IgD-negative memory B cell (primary cell): ENCODE data around the gene BRAP. TPM values are rescaled to one million over a fixed set of nuclear protein-coding genes. Genes with fewer than 3 reads are reported as not detected.
"Not testable (repeated sequence)": the region's sequence is repeated elsewhere in the genome, so short reads cannot be mapped to it uniquely, and the experiment has no call there.

Source experiments
- H3K27ac Mint-ChIP-seq, 3 donors: one replicate each; pipeline ENCODE4 v1.8.0; 2020 to 2022; ENCODE audit warnings: mild to moderate bottlenecking in 3 of 3, mixed read lengths in 3 of 3, moderate library complexity in 1 of 3
- H3K27me3 Mint-ChIP-seq: one replicate; pipeline ENCODE4 v1.8.0; 2021; ENCODE audit warnings: mixed read lengths
- H3K36me3 Mint-ChIP-seq: one replicate; pipeline ENCODE4 v1.8.0; 2020; ENCODE audit warnings: mild to moderate bottlenecking, mixed read lengths
- H3K4me1 Mint-ChIP-seq, 3 donors: one replicate each; pipeline ENCODE4 v1.8.0; 2020 to 2022; ENCODE audit warnings: mixed read lengths in 3 of 3, mild to moderate bottlenecking in 1 of 3
- H3K4me3 Mint-ChIP-seq, 4 donors: one replicate each; pipeline ENCODE4 v1.8.0; 2020 to 2022; ENCODE audit warnings: mild to moderate bottlenecking in 4 of 4, mixed read lengths in 4 of 4, moderate library complexity in 3 of 4
- H3K9me3 Mint-ChIP-seq, 3 donors: one replicate each; pipeline ENCODE4 v1.8.0; 2020 to 2021; ENCODE audit warnings: mixed read lengths in 3 of 3, mild to moderate bottlenecking in 1 of 3
- polyA plus RNA-seq: library from polyadenylated mRNA; unstranded; fragments of 300-500 nt; fragmentation: Illumina TruSeq; gene quantifications from one replicate; pipeline ENCODE4 v1.2.3, GENCODE V29; 2021

Gene BRAP, protein sequence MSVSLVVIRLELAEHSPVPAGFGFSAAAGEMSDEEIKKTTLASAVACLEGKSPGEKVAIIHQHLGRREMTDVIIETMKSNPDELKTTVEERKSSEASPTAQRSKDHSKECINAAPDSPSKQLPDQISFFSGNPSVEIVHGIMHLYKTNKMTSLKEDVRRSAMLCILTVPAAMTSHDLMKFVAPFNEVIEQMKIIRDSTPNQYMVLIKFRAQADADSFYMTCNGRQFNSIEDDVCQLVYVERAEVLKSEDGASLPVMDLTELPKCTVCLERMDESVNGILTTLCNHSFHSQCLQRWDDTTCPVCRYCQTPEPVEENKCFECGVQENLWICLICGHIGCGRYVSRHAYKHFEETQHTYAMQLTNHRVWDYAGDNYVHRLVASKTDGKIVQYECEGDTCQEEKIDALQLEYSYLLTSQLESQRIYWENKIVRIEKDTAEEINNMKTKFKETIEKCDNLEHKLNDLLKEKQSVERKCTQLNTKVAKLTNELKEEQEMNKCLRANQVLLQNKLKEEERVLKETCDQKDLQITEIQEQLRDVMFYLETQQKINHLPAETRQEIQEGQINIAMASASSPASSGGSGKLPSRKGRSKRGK
- 20.5 TPM for polyA plus RNA-seq

GRCh38 chr12:111685811-111686573, at the start of gene BRAP, which contains the start of gene ACAD10:
BRAP (minus strand) TSS chr12:111685956; CDS start chr12:111685792, 164 bp downstream.
ACAD10 (plus strand) TSS chr12:111686053; CDS start chr12:111692710, 6,657 bp downstream.
- H3K4me1 Mint-ChIP-seq, result peaks cover 19 to 33% (median 32%) of the 10 kb centered on the region in 3 donors
- peaks cover 2% of the 10 kb centered on the region for H3K27me3 Mint-ChIP-seq
- no peaks in the 10 kb centered on the region for H3K36me3 Mint-ChIP-seq
- H3K27ac Mint-ChIP-seq, result peak within 1 kb of the TSS; percentile 98
- no peaks in the 10 kb centered on the region for H3K9me3 Mint-ChIP-seq
- H3K4me3 Mint-ChIP-seq, result peak within 1 kb of the TSS; percentile 92 to 99 (median 95)

GRCh38 chr12:111733340-111733915, 47.7 kb upstream of the BRAP start:
- Mint-ChIP-seq H3K27ac (no peak overlapping the region), H3K36me3 (peaks cover 4% of the 10 kb centered on the region), H3K9me3 (no peaks in the 10 kb centered on the region)

GRCh38 chr12:111732786-111733185, 47.0 kb upstream of the BRAP start:
- Mint-ChIP-seq H3K27me3 (no peaks in the 10 kb centered on the region), H3K27ac (peak overlapping the region in 1 of 3 donors; percentile 92), H3K36me3 (peaks cover 4% of the 10 kb centered on the region), H3K9me3 (no peaks in the 10 kb centered on the region), H3K4me1 (peaks cover 6 to 10% (median 6%) of the 10 kb centered on the region in 3 donors), H3K4me3 (no peak overlapping the region)

More at GRCh38 chr12:111733340-111733915, 47.7 kb upstream of the BRAP start:
- peak overlapping the region in 1 of 4 donors; percentile 11 for H3K4me3 Mint-ChIP-seq
- no peaks in the 10 kb centered on the region for H3K27me3 Mint-ChIP-seq
- peaks cover 6 to 10% (median 6%) of the 10 kb centered on the region in 3 donors for H3K4me1 Mint-ChIP-seq

- Mint-ChIP-seq H3K4me3 (peak overlapping the region in 2 of 4 donors; percentile 58 to 81), H3K9me3 (no peaks in the 10 kb centered on the region), H3K4me1 (peaks cover 6 to 10% (median 6%) of the 10 kb centered on the region in 3 donors), H3K36me3 (peaks cover 2% of the 10 kb centered on the region), H3K27me3 (no peaks in the 10 kb centered on the region), H3K27ac (peak overlapping the region in 2 of 3 donors; percentile 41 to 93)
Measured at GRCh38 chr12:111730420-111730819, 44.7 kb upstream of the BRAP start.

DNA sequence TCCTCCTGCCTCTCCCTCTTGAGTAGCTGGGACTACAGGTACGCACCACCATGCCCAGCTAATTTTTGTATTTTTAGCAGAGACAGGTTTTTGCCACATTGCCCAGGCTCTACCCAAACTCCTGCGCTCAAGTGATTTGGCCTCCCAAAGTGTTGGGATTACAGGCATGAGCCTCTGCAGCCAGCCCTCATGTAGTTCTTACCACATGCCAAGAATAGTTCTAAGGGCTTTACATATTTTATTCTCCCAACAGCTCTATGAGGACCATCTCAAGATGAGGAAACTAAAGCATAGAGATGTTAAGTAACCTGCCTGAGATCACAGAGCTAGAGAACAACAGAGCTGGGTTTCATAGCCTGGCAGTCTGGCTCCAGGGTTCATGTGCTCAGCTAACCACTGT, 43.0 kb upstream of the BRAP start:
- Mint-ChIP-seq H3K27me3 (no peaks in the 10 kb centered on the region), H3K9me3 (no peaks in the 10 kb centered on the region), H3K36me3 (peaks cover 2% of the 10 kb centered on the region), H3K4me1 (peaks cover 6 to 10% (median 6%) of the 10 kb centered on the region in 3 donors), H3K4me3 (no peak overlapping the region), H3K27ac (no peak overlapping the region)

DNA sequence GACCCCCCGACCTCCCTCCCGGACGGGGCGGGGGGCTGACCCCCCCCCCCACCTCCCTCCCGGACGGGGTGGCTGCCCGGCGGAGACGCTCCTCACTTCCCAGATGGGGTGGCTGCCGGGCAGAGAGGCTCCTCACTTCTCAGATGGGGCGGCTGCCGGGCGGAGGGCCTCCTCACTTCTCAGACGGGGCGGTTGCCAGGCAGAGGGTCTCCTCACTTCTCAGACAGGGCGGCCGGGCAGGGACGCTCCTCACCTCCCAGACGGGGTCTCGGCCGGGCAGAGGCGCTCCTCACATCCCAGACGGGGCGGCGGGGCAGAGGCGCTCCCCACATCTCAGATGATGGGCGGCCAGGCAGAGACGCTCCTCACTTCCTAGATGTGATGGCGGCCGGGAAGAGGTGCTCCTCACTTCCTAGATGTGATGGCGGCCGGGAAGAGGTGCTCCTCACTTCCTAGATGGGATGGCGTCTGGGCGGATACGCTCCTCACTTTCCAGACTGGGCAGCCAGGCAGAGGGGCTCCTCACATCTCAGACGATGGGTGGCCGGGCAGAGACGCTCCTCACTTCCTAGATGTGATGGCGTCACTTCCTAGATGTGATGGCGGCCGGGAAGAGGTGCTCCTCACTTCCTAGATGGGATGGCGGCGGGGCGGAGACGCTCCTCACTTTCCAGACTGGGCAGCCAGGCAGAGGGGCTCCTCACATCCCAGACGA, 38.0 kb upstream of the BRAP start:
- not testable (repeated sequence) for H3K27ac Mint-ChIP-seq, H3K36me3 Mint-ChIP-seq, H3K9me3 Mint-ChIP-seq, H3K4me1 Mint-ChIP-seq, H3K4me3 Mint-ChIP-seq, H3K27me3 Mint-ChIP-seq

DNA sequence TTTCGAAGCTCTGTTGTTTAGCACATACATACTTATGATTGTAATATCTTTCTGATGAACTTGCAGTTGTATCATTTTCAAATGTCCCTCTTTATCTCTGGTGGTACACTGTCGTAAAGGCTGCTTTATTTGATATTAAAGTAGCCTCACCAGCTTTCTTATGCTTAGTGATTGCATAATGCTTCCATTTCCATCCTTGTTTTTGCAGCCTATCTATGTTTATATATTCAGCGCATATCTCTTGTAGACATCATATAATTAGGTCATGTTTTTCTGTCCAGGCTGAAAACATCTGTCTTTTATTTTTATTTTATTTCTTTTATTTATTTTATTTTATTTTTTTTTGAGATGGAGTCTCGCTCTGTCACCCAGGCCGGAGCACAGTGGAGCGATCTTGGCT, 34.7 kb upstream of the BRAP start:
- no peaks in the 10 kb centered on the region for H3K27me3 Mint-ChIP-seq
- no peak overlapping the region for H3K27ac Mint-ChIP-seq
- peaks cover 11% of the 10 kb centered on the region for H3K36me3 Mint-ChIP-seq
- no peaks in the 10 kb centered on the region for H3K9me3 Mint-ChIP-seq
- no peak overlapping the region for H3K4me3 Mint-ChIP-seq
- H3K4me1 Mint-ChIP-seq, result peaks cover 0 to 2% (median 0%) of the 10 kb centered on the region in 3 donors

DNA sequence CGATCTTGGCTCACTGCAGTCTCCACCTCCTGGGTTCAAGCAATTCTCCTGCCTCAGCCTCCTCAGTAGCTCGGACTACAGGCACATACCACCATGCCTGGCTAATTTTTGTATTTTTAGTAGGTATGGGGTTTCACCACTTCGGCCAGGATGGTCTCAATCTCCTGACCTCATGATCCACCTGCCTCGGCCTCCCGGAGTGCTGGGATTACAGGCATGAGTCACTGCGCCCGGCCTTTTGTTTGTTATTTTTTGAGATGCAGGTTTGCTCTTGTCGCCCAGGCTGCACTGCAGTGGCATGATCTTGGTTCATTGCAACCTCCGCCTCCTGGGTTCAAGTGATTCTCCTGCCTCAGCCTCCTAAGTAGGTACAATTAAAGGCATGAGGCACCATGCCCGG, 33.6 kb upstream of the BRAP start:
- not testable (repeated sequence) for H3K4me3 Mint-ChIP-seq, H3K9me3 Mint-ChIP-seq, H3K27ac Mint-ChIP-seq, H3K4me1 Mint-ChIP-seq, H3K27me3 Mint-ChIP-seq
- H3K36me3 Mint-ChIP-seq, result peaks cover 13% of the 10 kb centered on the region

- Mint-ChIP-seq H3K9me3 (no peaks in the 10 kb centered on the region), H3K27me3 (no peaks in the 10 kb centered on the region), H3K36me3 (peaks cover 14% of the 10 kb centered on the region), H3K27ac (no peak overlapping the region), H3K4me3 (no peak overlapping the region), H3K4me1 (no peaks in the 10 kb centered on the region)
Measured at GRCh38 chr12:111715279-111715678, 29.5 kb upstream of the BRAP start.

GRCh38 chr12:111706145-111706544, 20.4 kb upstream of the BRAP start:
- Mint-ChIP-seq H3K4me3 (no peak overlapping the region), H3K27ac (no peak overlapping the region), H3K27me3 (no peaks in the 10 kb centered on the region), H3K9me3 (no peaks in the 10 kb centered on the region), H3K4me1 (peaks cover 0 to 3% (median 1%) of the 10 kb centered on the region in 3 donors), H3K36me3 (peaks cover 10% of the 10 kb centered on the region)

DNA sequence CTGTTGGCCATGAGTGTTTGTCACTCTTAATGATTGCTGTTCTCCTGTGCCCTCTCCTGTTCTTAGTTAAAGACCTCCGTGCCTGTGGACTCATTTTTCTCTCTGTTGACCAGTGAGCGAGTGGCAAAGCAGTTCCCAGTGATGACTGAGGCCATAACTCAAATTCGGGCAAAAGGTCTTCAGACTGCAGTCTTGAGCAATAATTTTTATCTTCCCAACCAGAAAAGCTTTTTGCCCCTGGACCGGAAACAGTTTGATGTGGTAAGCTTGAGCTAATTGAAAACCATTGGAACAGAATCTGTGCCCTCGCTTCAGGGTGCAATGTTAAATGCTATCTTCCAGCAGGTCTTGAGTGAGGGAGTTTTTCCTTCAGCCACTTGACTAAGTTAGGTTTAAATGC, 19.9 kb upstream of the BRAP start:
- no peaks in the 10 kb centered on the region for H3K27me3 Mint-ChIP-seq
- H3K4me3 Mint-ChIP-seq, result no peak overlapping the region
- H3K9me3 Mint-ChIP-seq, result no peaks in the 10 kb centered on the region
- peaks cover 0 to 3% (median 1%) of the 10 kb centered on the region in 3 donors for H3K4me1 Mint-ChIP-seq
- peaks cover 10% of the 10 kb centered on the region for H3K36me3 Mint-ChIP-seq
- no peak overlapping the region for H3K27ac Mint-ChIP-seq

DNA sequence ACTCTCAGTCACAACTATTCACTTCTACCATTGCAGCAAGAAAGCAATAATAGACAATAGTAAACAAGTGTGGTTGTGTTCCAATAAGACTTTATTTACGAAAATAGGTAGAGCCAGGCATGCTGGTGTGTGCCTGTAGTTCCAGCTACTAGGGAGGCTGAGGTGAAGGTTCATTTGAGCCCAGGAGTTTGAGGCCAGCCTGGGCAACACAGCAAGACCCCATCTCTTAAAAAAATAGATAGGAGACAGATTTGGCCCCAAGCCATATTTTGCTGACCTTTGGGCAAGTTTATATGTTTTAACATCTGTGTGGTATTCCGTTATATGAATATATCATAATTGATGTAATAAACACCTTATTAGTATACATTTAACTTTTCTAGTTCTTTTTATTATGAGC, 14.2 kb upstream of the BRAP start:
- H3K4me3 Mint-ChIP-seq, result no peak overlapping the region
- H3K4me1 Mint-ChIP-seq, result peaks cover 0 to 3% (median 1%) of the 10 kb centered on the region in 3 donors
- H3K36me3 Mint-ChIP-seq, result peaks cover 5% of the 10 kb centered on the region
- no peaks in the 10 kb centered on the region for H3K9me3 Mint-ChIP-seq
- H3K27ac Mint-ChIP-seq, result no peak overlapping the region
- H3K27me3 Mint-ChIP-seq, result no peaks in the 10 kb centered on the region

DNA sequence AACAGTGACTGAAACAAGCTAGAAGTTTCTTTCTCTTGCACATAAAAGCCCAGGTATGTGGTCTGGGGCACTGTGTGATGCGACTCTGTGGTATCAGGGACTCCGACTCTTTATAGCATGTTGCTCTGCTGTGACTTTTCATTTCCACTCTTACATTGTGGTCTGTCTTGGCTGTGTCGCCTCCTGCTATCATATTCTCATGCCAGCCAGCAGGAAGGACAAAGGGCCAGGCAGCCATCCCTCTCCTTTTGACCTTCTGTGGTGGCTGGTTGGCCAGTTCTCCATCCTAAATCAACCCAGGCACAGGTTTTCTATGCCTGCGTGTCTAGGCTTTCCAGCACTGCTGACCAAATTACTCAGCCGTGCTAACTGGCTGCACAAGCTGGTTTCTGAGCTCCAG, 8.1 kb upstream of the BRAP start:
- Mint-ChIP-seq H3K27me3 (no peaks in the 10 kb centered on the region), H3K9me3 (no peaks in the 10 kb centered on the region), H3K4me1 (peaks cover 0 to 6% (median 1%) of the 10 kb centered on the region in 3 donors)

DNA sequence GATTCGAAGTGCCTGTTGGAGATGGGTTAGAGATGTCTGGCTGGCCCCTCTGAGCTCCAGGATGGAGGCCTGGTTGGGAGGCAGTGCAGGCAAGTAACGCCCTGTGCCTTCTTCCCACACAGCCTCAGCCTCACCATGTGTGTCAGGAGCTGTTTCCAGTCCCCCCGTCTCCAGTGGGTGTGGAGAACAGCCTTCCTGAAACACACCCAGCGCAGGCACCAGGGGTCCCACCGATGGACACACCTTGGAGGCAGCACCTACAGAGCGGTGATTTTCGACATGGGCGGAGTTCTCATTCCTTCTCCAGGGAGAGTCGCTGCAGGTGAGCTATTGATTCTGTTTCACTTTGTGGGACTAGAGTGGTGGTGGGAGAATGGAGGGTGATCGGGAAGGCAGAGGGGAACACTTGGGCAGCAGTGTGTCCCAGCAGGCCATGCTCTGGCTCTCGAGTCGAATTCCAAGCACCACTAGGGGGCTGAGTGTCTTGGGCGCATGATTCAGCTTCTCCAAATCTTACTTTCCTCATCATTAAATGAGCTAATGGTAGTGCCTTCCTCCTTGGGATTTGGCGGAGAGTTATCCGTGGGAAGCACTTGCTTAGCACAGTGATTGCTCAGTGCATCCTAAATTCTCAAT, 6.9 kb upstream of the BRAP start:
- Mint-ChIP-seq H3K27ac (no peak overlapping the region), H3K9me3 (no peaks in the 10 kb centered on the region)

More for the DNA sequence above, 8.1 kb upstream of the BRAP start:
- Mint-ChIP-seq H3K36me3 (peaks cover 4% of the 10 kb centered on the region), H3K27ac (no peak overlapping the region), H3K4me3 (no peak overlapping the region)

More for the DNA sequence above, 6.9 kb upstream of the BRAP start:
- peaks cover 4% of the 10 kb centered on the region for H3K36me3 Mint-ChIP-seq
- no peaks in the 10 kb centered on the region for H3K27me3 Mint-ChIP-seq
- peaks cover 1 to 6% (median 2%) of the 10 kb centered on the region in 3 donors for H3K4me1 Mint-ChIP-seq
- H3K4me3 Mint-ChIP-seq, result no peak overlapping the region
